H1 (cell line): ENCODE data around the gene WDR5. TPM values are rescaled to one million over a fixed set of nuclear protein-coding genes. Genes with fewer than 3 reads are reported as not detected.

ENCODE experiments used
- CTCF ChIA-PET: fragments of 300-600 bp; sonication (Branson Sonifier 250); formaldehyde crosslinking; loops from one replicate; lab custom pipeline; 2021; ENCODE audit not compliant: partially characterized antibody; lab: Charles Lee
- POLR2A ChIA-PET: fragments of 300-600 bp; sonication (Branson Sonifier 250); formaldehyde crosslinking; loops from one replicate; lab custom pipeline; 2021; ENCODE audit warnings: inconsistent platforms; ENCODE audit not compliant: partially characterized antibody; lab: Charles Lee
- DNase-seq, 2 experiments: peaks; one replicate each; pipeline versions ENCODE4 v3.0.0 to v3.0.0-alpha.2; 2010 to 2022; ENCODE audit warnings: low spot score in 2 of 2, low read depth in 1 of 2, mixed read lengths in 1 of 2
- FAIRE-seq: peaks from 2 replicates; lab custom pipeline; 2011; peaks lifted over from hg19 to GRCh38; lab: Jason Lieb, UNC
- H2AFZ ChIP-seq: 2 replicates; pipeline ENCODE4 v1.8.1; 2012; ENCODE audit warnings: low read length, inconsistent platforms
- H2AK5ac ChIP-seq: 2 replicates; pipeline ENCODE4 v1.6.1; 2013; ENCODE audit warnings: low read depth, low read length
- H2BK120ac ChIP-seq: replicated peaks from 2 replicates; pipeline ENCODE3; 2013; ENCODE audit warnings: low read depth, low read length, inconsistent platforms
- H2BK12ac ChIP-seq: 2 replicates; pipeline ENCODE4 v1.6.1; 2013; ENCODE audit warnings: low read depth, low read length
- H2BK15ac ChIP-seq: 2 replicates; pipeline ENCODE4 v1.6.1; 2013; ENCODE audit warnings: low read length
- H2BK20ac ChIP-seq: 2 replicates; pipeline ENCODE4 v1.6.1; 2013; ENCODE audit warnings: low read length
- H2BK5ac ChIP-seq: 2 replicates; pipeline ENCODE4 v1.6.1; 2013; ENCODE audit warnings: low read depth, low read length
- H3K14ac ChIP-seq: 2 replicates; pipeline ENCODE4 v1.6.1; 2013; ENCODE audit warnings: inconsistent platforms; ENCODE audit not compliant: insufficient read length
- H3K18ac ChIP-seq: 2 replicates; pipeline ENCODE4 v1.6.1; 2013; ENCODE audit warnings: low read length; ENCODE audit errors: extremely low read depth
- H3K23ac ChIP-seq: 2 replicates; pipeline ENCODE4 v1.6.1; 2013; ENCODE audit warnings: inconsistent platforms; ENCODE audit not compliant: insufficient read length
- H3K23me2 ChIP-seq: 2 replicates; pipeline ENCODE4 v1.6.1; 2013; ENCODE audit warnings: low read depth, low read length
- H3K27ac ChIP-seq: 2 replicates; pipeline ENCODE4 v1.6.1; 2011; ENCODE audit warnings: low read depth, low read length, inconsistent platforms
- H3K27me3 ChIP-seq, 4 experiments: replicated peaks in 1 of 4; 1 replicate in 1 of 4; 2 replicates in 3 of 4; pipeline versions ENCODE4 v1.6.1 to v1.8.1; 2011 to 2013; ENCODE audit warnings: low read length in 3 of 4, mild to moderate bottlenecking in 3 of 4, inconsistent platforms in 2 of 4, mixed read lengths in 2 of 4, moderate library complexity in 1 of 4; ENCODE audit not compliant: control insufficient read depth in 3 of 4, insufficient read depth in 3 of 4; ENCODE audit errors: extremely low read depth in 1 of 4
- H3K36me3 ChIP-seq, 4 experiments: 2 replicates each; pipeline versions ENCODE4 v1.6.1 to v1.8.1; 2011 to 2013; ENCODE audit warnings: mild to moderate bottlenecking in 4 of 4, low read length in 3 of 4, moderate library complexity in 2 of 4, control low read depth in 1 of 4, inconsistent platforms in 1 of 4; ENCODE audit not compliant: insufficient read depth in 4 of 4, control insufficient read depth in 2 of 4
- H3K4ac ChIP-seq: replicated peaks from 2 replicates; pipeline ENCODE3; 2013; ENCODE audit warnings: low read length, low read depth, mixed read lengths, inconsistent platforms; ENCODE audit not compliant: insufficient read length
- H3K4me1 ChIP-seq, 4 experiments: replicated peaks in 1 of 4; 1 replicate in 1 of 4; 2 replicates in 3 of 4; pipeline versions ENCODE4 v1.6.1 to v1.8.1; 2011 to 2013; ENCODE audit warnings: low read length in 3 of 4, inconsistent platforms in 2 of 4, mixed read lengths in 1 of 4; ENCODE audit not compliant: insufficient read depth in 4 of 4, control insufficient read depth in 3 of 4
- H3K4me2 ChIP-seq, 2 experiments: 2 replicates each; pipeline versions ENCODE4 v1.6.1 to v1.8.1; 2011 to 2013; ENCODE audit warnings: low read depth in 2 of 2, low read length in 2 of 2, control low read depth in 1 of 2, inconsistent platforms in 1 of 2, mild to moderate bottlenecking in 1 of 2; ENCODE audit not compliant: insufficient read depth in 1 of 2
- H3K4me3 ChIP-seq, 4 experiments: fragments of 200-600, 300-600 bp in 1 of 4; sonication (generic), shearing (Covaris generic), sonication (Bioruptor Twin) in 1 of 4; 2 replicates each; pipeline versions ENCODE4 v1.5.1 to v1.8.1; 2011 to 2016; ENCODE audit warnings: low read length in 4 of 4, low read depth in 3 of 4, control low read depth in 2 of 4, inconsistent platforms in 2 of 4, mild to moderate bottlenecking in 2 of 4, mixed read lengths in 1 of 4, moderate library complexity in 1 of 4; ENCODE audit not compliant: insufficient read depth in 2 of 4; ENCODE audit errors: extremely low read depth in 1 of 4
- H3K56ac ChIP-seq: replicated peaks from 2 replicates; pipeline ENCODE3; 2013; ENCODE audit warnings: low read depth, mild to moderate bottlenecking, mixed read lengths, low read length, inconsistent platforms; ENCODE audit not compliant: insufficient read length
- H3K79me1 ChIP-seq: 2 replicates; pipeline ENCODE4 v1.6.1; 2013; ENCODE audit warnings: low read depth, low read length, control low read depth
- H3K79me2 ChIP-seq, 2 experiments: 2 replicates each; pipeline versions ENCODE4 v1.6.1 to v1.8.1; 2012 to 2013; ENCODE audit warnings: low read length in 2 of 2, mild to moderate bottlenecking in 2 of 2, inconsistent platforms in 1 of 2; ENCODE audit not compliant: insufficient read depth in 2 of 2, control insufficient read depth in 1 of 2
- H3K9ac ChIP-seq, 4 experiments: replicated peaks in 1 of 4; 1 replicate in 1 of 4; 2 replicates in 3 of 4; pipeline versions ENCODE4 v1.6.1 to v1.8.1; 2011 to 2013; ENCODE audit warnings: low read depth in 3 of 4, low read length in 3 of 4, control low read depth in 2 of 4, mild to moderate bottlenecking in 2 of 4, moderate library complexity in 2 of 4, inconsistent platforms in 1 of 4; ENCODE audit errors: extremely low read depth in 1 of 4
- H3K9me3 ChIP-seq, 2 experiments: 2 replicates each; pipeline versions ENCODE4 v1.6.1 to v1.8.1; 2012 to 2013; ENCODE audit warnings: mild to moderate bottlenecking in 2 of 2, moderate library complexity in 2 of 2, control low read depth in 1 of 2, inconsistent platforms in 1 of 2, low read depth in 1 of 2, low read length in 1 of 2, mixed read lengths in 1 of 2; ENCODE audit not compliant: insufficient read depth in 2 of 2
- H4K20me1 ChIP-seq, 2 experiments: replicated peaks in 1 of 2; 2 replicates each; pipeline versions ENCODE3 to v1.8.1; 2011 to 2013; ENCODE audit warnings: inconsistent platforms in 2 of 2, low read length in 2 of 2, mild to moderate bottlenecking in 1 of 2; ENCODE audit not compliant: insufficient read depth in 2 of 2, control insufficient read depth in 1 of 2
- H4K5ac ChIP-seq: 2 replicates; pipeline ENCODE4 v1.6.1; 2013; ENCODE audit warnings: low read length, low read depth, mixed read lengths, inconsistent platforms; ENCODE audit not compliant: insufficient read length
- H4K8ac ChIP-seq: 2 replicates; pipeline ENCODE4 v1.8.0; 2013; ENCODE audit warnings: mild to moderate bottlenecking, moderate library complexity, low read length, inconsistent platforms; ENCODE audit not compliant: insufficient read depth; ENCODE audit errors: extremely low read depth
- H4K91ac ChIP-seq: replicated peaks from 2 replicates; pipeline ENCODE3; 2013; ENCODE audit warnings: low read length, mixed read lengths, inconsistent platforms; ENCODE audit not compliant: insufficient read length
- ATF2 ChIP-seq: IDR thresholded peaks from 2 replicates; pipeline ENCODE4 v1.6.1; 2012; ENCODE audit warnings: low read length, inconsistent platforms
- EGR1 ChIP-seq: IDR thresholded peaks from 2 replicates; pipeline ENCODE4 v1.6.1; 2011; ENCODE audit warnings: low read depth, low read length, borderline replicate concordance
- RAD21 ChIP-seq, 2 experiments: IDR thresholded peaks in 1 of 2; conservative IDR thresholded peaks in 1 of 2; 2 replicates each; pipeline ENCODE4 v1.6.1; 2011; ENCODE audit warnings: low read depth in 2 of 2, low read length in 2 of 2, improper control_type of control experiment in 1 of 2, inconsistent platforms in 1 of 2, mild to moderate bottlenecking in 1 of 2, moderate library complexity in 1 of 2
- SIX5 ChIP-seq: IDR thresholded peaks from 2 replicates; pipeline ENCODE4 v1.6.1; 2011; ENCODE audit warnings: mild to moderate bottlenecking, low read depth, low read length
- YY1 ChIP-seq: IDR thresholded peaks from 2 replicates; pipeline ENCODE4 v1.6.1; 2011; ENCODE audit warnings: low read depth, mild to moderate bottlenecking, low read length
- ZNF274 ChIP-seq: IDR thresholded peaks from 2 replicates; pipeline ENCODE4 v1.7.0; 2012; ENCODE audit warnings: low read length, borderline replicate concordance; ENCODE audit errors: extremely low read depth
- WGBS, 2 experiments: shearing (Covaris generic) in 1 of 2; methylation state at CpG; one replicate each; pipeline versions ENCODE4 v1.1.6 to v1.1.7; 2013 to 2015; ENCODE audit warnings: low lambda C conversion rate in 2 of 2, mixed read lengths in 2 of 2, inconsistent platforms in 1 of 2, low coverage in 1 of 2, missing lambda C conversion rate in 1 of 2; ENCODE audit not compliant: insufficient replicate concordance in 2 of 2, insufficient coverage in 1 of 2, insufficient read length in 1 of 2; ENCODE audit errors: extremely low coverage in 1 of 2, missing lambda C conversion rate in 1 of 2; 5-methylcytosine and 5-hydroxymethylcytosine counted together
- long read RNA-seq, 2 experiments: library from RNA in 1 of 2; library from capped mRNA in 1 of 2; stranded (forward); transcript quantifications; one replicate each; pipeline ENCODE4 v2.0.0, GENCODE V29; 2021; ENCODE audit warnings: inconsistent platforms in 1 of 2
- polyA minus RNA-seq, 3 experiments: library from RNA; depleted of rRNA, polyadenylated mRNA; stranded (reverse); fragments of >200 nt; gene quantifications; 1 replicate in 2 of 3; 2 replicates in 1 of 3; pipeline ENCODE4 v1.2.3, GENCODE V29; 2011
- polyA plus RNA-seq, 7 experiments: library from polyadenylated mRNA; depleted of rRNA in 3 of 7; stranded (reverse) in 5 of 7; unstranded in 2 of 7; fragments of >200 nt in 5 of 7; fragments of 200-250 nt in 2 of 7; gene quantifications; 1 replicate in 5 of 7; 2 replicates in 1 of 7; 4 replicates in 1 of 7; pipeline versions ENCODE4 v1.2.1 to v1.2.3, GENCODE V29; 2011 to 2013; ENCODE audit warnings: missing spikeins in 2 of 7, mixed read lengths in 2 of 7
- total RNA-seq: library from RNA; stranded (reverse); fragmentation: NEBNext Ultra II Directional; extraction: Animal tissue kit (Norgen Biotek cat#: 25700); gene quantifications from 2 replicates; pipeline ENCODE4 v1.2.1, GENCODE V29; 2021

WDR5 gene
- 68.1 and 69.7 TPM in 2 replicates for total RNA-seq
- 38.4 and 60.6 TPM in 2 replicates for polyA plus RNA-seq (2011; rRNA removed)
- 56.9 TPM for polyA plus RNA-seq (2011; cell fraction: cytosol; rRNA removed)
- 76.4 TPM for polyA plus RNA-seq (2011; cell fraction: nucleus; rRNA removed)
- polyA plus RNA-seq (2012, experiment 1 of 2), result 42.0 to 58.2 TPM (median 56.5 TPM) in 4 replicates
- polyA plus RNA-seq (2012, experiment 2 of 2), result 44.3 TPM
- polyA plus RNA-seq (2013, experiment 1 of 2), result 35.2 TPM
- polyA plus RNA-seq (2013, experiment 2 of 2), result 36.8 TPM
- polyA minus RNA-seq (2011; rRNA and poly(A)+ RNA removed), result 22.2 and 24.4 TPM in 2 replicates
- 25.7 TPM for polyA minus RNA-seq (2011; cell fraction: cytosol; rRNA and poly(A)+ RNA removed)
- polyA minus RNA-seq (2011; cell fraction: nucleus; rRNA and poly(A)+ RNA removed), result 26.3 TPM
- long read RNA-seq, experiment 1, transcript WDR5-201 (14 exons, 3,151 nt), result major isoform, 22 of 59 reads
- long read RNA-seq, experiment 1, partial matches to known transcripts, result 12 of 59 reads
- long read RNA-seq, experiment 1, other reads (novel, unspliced or antisense), result 25 of 59 reads
- long read RNA-seq, experiment 2, partial matches to known transcripts, result 47 of 47 reads
- long read RNA-seq, experiment 2, other reads (novel, unspliced or antisense), result 0 of 47 reads

- 1% methylated on average over 78 of the region's 81 CpGs; no CpG with 5 or more reads in 1 of the 2 experiments for WGBS, 2 experiments
- Histone ChIP-seq H2BK20ac (no peak within 1 kb of the TSS), H2AK5ac (no peak within 1 kb of the TSS), H2BK120ac (no peak within 1 kb of the TSS), H3K18ac (peak within 1 kb of the TSS; percentile 95), H3K4me2 (peak within 1 kb of the TSS; percentile 72 to 97), H3K14ac (no peak within 1 kb of the TSS), H4K91ac (peak within 1 kb of the TSS; percentile 77), H4K5ac (peak within 1 kb of the TSS; percentile 73), H3K56ac (peak within 1 kb of the TSS; percentile 85), H2BK12ac (no peak within 1 kb of the TSS), H2AFZ (no peak within 1 kb of the TSS; the same call in 1 of the 2 replicates), H3K4ac (peak within 1 kb of the TSS; percentile 41), H3K79me2 (peaks cover 22 to 42% of the 10 kb centered on the region in 2 experiments; a peak in 3 of 4 replicates), H3K4me1 (peaks cover 8 to 30% (median 20%) of the 10 kb centered on the region in 4 experiments), H4K20me1 (peaks cover 10 to 19% of the 10 kb centered on the region in 2 experiments), H3K27ac (peak within 1 kb of the TSS; percentile 88), H3K9me3 (no peaks in the 10 kb centered on the region), H3K23ac (no peak within 1 kb of the TSS), H3K9ac (peak within 1 kb of the TSS; percentile 87 to 95 (median 89)), H4K8ac (peak within 1 kb of the TSS; percentile 94), H3K36me3 (peaks cover 3 to 16% (median 6%) of the 10 kb centered on the region in 4 experiments; a peak in 6 of 8 replicates), H2BK5ac (peak within 1 kb of the TSS; percentile 6), H3K27me3 (no peaks in the 10 kb centered on the region), H3K23me2 (peaks cover 9% of the 10 kb centered on the region; the same call in 1 of the 2 replicates), H2BK15ac (peak within 1 kb of the TSS; percentile 8; the same call in 1 of the 2 replicates), H3K4me3 (peak within 1 kb of the TSS; percentile 77 to 95 (median 88)), H3K79me1 (peaks cover 18% of the 10 kb centered on the region)
- DNase-seq, result peak; percentile 43 to 93
- FAIRE-seq, result no peak
- ChIA-PET POLR2A (interaction anchor here (0.6 to 2.8 kb wide), 16 partner anchors 9 to 237 kb away, joined by 3 to 18 read pairs (median 4); partner anchors contain the start of gene RNU6ATAC), CTCF (no interaction called here)
- TF ChIP-seq RAD21 (IDR thresholded peaks at IDR 0.05 in 1 of 2, conservative IDR thresholded peaks at IDR 0.05 in 1 of 2; ENCODE audit: low read depth in 2 of 2, low read length in 2 of 2) (no peak), YY1 (no peak), ZNF274 (no peak), EGR1 (no peak), ATF2 (no peak), SIX5 (no peak)
These were observed at the start of gene WDR5 for GRCh38 chr9:134135343-134136117. Gene WDR5 (plus strand): TSS chr9:134136082. CDS start chr9:134139878, 3,796 bp downstream.
